Measurements from ENCODE around the gene CPS1. TPM values are rescaled to one million over a fixed set of nuclear protein-coding genes. Genes with fewer than 3 reads are reported as not detected.

CPS1 gene
- total and polyA plus RNA-seq, 2 of the 4 experiments (the other 2 are of a cell fraction): 5.4 to 20.1 TPM

Other genes starting within 250 kb of the CPS1 start
- gene MYL1, start 241.4 kb upstream of the CPS1 start, total RNA-seq (2012; rRNA removed): not detected in 2 replicates
- not detected in 2 replicates for gene MYL1, start 241.4 kb upstream of the CPS1 start, polyA plus RNA-seq (2012; rRNA removed)
- gene LANCL1, start 79.8 kb upstream of the CPS1 start, total RNA-seq (2012; rRNA removed): 46.4 and 53.8 TPM in 2 replicates
- 24.6 and 29.7 TPM in 2 replicates for gene LANCL1, start 79.8 kb upstream of the CPS1 start, polyA plus RNA-seq (2012; rRNA removed)

Data from IMR-90 (cell line).